Thymus (tissue), 11 donors: ENCODE data around the gene KIAA1958. TPM values are rescaled to one million over a fixed set of nuclear protein-coding genes. Genes with fewer than 3 reads are reported as not detected.
"Not testable (repeated sequence)": the region's sequence is repeated elsewhere in the genome, so short reads cannot be mapped to it uniquely, and the experiment has no call there.

Experiments used
- DNase-seq, 9 donors: peaks; one replicate each; pipeline ENCODE4 v3.0.0-alpha.2; 2013; ENCODE audit warnings: low spot score in 9 of 9, low read depth in 6 of 9, missing footprints in 1 of 9
- H3K27ac ChIP-seq, 2 donors: one replicate each; pipeline ENCODE4 v1.5.1; 2013; ENCODE audit warnings: control low read depth in 1 of 2, low read depth in 1 of 2, low read length in 1 of 2, mild to moderate bottlenecking in 1 of 2, moderate library complexity in 1 of 2
- H3K27me3 ChIP-seq, 2 donors: one replicate each; pipeline ENCODE4 v1.5.1; 2013; ENCODE audit warnings: low read length in 1 of 2; ENCODE audit not compliant: control insufficient read depth in 2 of 2, insufficient read depth in 1 of 2
- H3K36me3 ChIP-seq, 2 donors: one replicate each; pipeline ENCODE4 v1.5.1; 2013; ENCODE audit warnings: low read length in 1 of 2, mild to moderate bottlenecking in 1 of 2, moderate library complexity in 1 of 2; ENCODE audit not compliant: control insufficient read depth in 2 of 2, insufficient read depth in 2 of 2
- H3K4me1 ChIP-seq, 2 donors: one replicate each; pipeline ENCODE4 v1.5.1; 2013; ENCODE audit warnings: low read length in 2 of 2; ENCODE audit not compliant: control insufficient read depth in 2 of 2, insufficient read depth in 2 of 2
- H3K4me3 ChIP-seq, 2 donors: one replicate each; pipeline ENCODE4 v1.5.1; 2013; ENCODE audit warnings: low read length in 2 of 2, control low read depth in 1 of 2, mild to moderate bottlenecking in 1 of 2
- H3K9me3 ChIP-seq, 2 donors: one replicate each; pipeline ENCODE4 v1.5.1; 2013; ENCODE audit warnings: low read length in 1 of 2, mild to moderate bottlenecking in 1 of 2; ENCODE audit not compliant: control insufficient read depth in 2 of 2, insufficient read depth in 1 of 2
- WGBS: extraction: QIAGEN DNeasy Blood & Tissue Kit; methylation state at CpG from one replicate; pipeline ENCODE4 v1.1.7; 2013; 5-methylcytosine and 5-hydroxymethylcytosine counted together
- polyA plus RNA-seq: library from polyadenylated mRNA; stranded (reverse); fragments of 200-250 nt; gene quantifications from one replicate; pipeline ENCODE4 v1.2.3, GENCODE V29; 2013
- total RNA-seq: library from RNA; stranded (reverse); fragments of 120-200 nt; gene quantifications from one replicate; pipeline ENCODE4 v1.2.4, GENCODE V29; 2013
- donor health status: healthy.

KIAA1958 gene
- total and polyA plus RNA-seq, 2 donors: 1.8 to 3.6 TPM

DNA sequence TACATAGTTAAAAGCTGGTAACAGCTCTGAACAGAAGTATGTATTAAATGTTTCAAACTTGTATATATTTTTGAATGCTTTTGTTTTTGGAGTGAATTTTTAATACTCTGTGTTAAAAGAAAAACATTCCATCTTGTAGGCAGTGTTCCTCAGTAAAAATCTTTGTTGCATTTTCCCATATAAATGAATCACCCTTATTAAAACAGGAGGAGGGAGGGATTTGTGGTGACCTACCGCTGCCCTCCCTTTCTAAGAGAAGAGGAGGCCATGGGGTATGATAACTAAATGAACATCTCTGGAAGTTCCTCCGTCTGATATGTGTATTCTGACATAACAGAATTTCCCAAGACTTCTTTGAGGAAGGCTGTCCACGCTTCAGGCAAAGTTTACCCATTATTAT is 177.9 kb downstream of the KIAA1958 start:
- Histone ChIP-seq H3K27me3 (no peaks in the 10 kb centered on the region), H3K9me3 (no peaks in the 10 kb centered on the region), H3K36me3 (peaks cover 0 to 5% of the 10 kb centered on the region in 2 donors), H3K27ac (no peak overlapping the region), H3K4me1 (no peaks in the 10 kb centered on the region), H3K4me3 (no peak overlapping the region)
- no peak for DNase-seq
- 97% methylated on average over 3 of the region's 3 CpGs for WGBS

DNA sequence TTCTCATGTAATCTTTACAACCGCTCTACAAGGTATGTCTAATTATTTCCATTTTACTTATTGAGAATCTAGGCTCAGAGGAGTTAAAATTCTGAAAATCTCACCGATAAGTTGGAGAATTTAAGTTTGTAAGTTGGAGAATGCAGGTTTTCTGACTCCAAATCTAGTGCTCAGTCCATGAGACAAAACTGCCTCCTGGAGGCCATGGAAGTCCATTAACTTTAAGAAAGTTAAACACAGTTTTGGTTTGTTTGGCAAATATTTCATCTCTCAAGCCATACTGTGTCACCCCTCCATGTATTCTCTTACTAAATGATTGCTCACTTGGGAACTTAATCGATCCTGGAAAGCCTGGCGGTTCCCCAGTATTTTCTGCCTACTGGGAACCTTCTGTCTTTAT is 178.7 kb downstream of the KIAA1958 start:
- no peak overlapping the region for H3K27ac ChIP-seq
- no peaks in the 10 kb centered on the region for H3K36me3 ChIP-seq
- H3K27me3 ChIP-seq: no peaks in the 10 kb centered on the region
- no peaks in the 10 kb centered on the region for H3K4me1 ChIP-seq
- no peak for DNase-seq
- no peaks in the 10 kb centered on the region for H3K9me3 ChIP-seq
- H3K4me3 ChIP-seq: no peak overlapping the region
- 96% methylated on average over 4 of the region's 4 CpGs for WGBS

- Histone ChIP-seq H3K27me3 (no peaks in the 10 kb centered on the region), H3K4me1 (no peaks in the 10 kb centered on the region)
- 97% methylated on average over 2 of the region's 2 CpGs for WGBS
Measured at GRCh38 chr9:112669326-112669725, 182.7 kb downstream of the KIAA1958 start.

GRCh38 chr9:112670991-112671625 is 184.5 kb downstream of the KIAA1958 start:
- DNase-seq: no peak
- Histone ChIP-seq H3K9me3 (no peaks in the 10 kb centered on the region), H3K36me3 (no peaks in the 10 kb centered on the region), H3K4me1 (no peaks in the 10 kb centered on the region), H3K4me3 (no peak overlapping the region), H3K27me3 (no peaks in the 10 kb centered on the region), H3K27ac (no peak overlapping the region)
- WGBS: 95% methylated on average over 7 of the region's 7 CpGs

More at GRCh38 chr9:112669326-112669725, 182.7 kb downstream of the KIAA1958 start:
- H3K36me3 ChIP-seq: no peaks in the 10 kb centered on the region
- no peak for DNase-seq
- H3K4me3 ChIP-seq: no peak overlapping the region
- no peak overlapping the region for H3K27ac ChIP-seq
- H3K9me3 ChIP-seq: no peaks in the 10 kb centered on the region

DNA sequence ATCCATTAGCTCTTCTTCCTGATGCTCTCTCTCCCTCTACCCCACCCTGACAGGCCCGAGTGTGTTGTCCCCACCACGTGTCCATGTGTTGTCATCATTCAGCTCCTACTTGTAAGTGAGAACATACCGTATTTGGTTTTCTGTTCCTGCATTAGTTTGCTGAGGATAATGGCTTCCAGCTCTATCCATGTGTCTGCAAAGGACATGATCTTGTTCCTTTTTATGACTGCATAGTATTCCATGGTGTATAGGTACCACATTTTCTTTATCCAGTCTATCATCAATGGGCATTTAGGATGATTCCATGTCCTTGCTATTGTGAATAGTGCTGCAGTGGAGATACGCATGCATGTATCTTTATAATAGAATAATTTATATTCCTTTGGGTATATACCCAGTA is 186.6 kb downstream of the KIAA1958 start:
- H3K4me1 ChIP-seq, H3K4me3 ChIP-seq, H3K27me3 ChIP-seq, DNase-seq, H3K27ac ChIP-seq, H3K9me3 ChIP-seq, H3K36me3 ChIP-seq: not testable (repeated sequence)
- WGBS: 92% methylated on average over 4 of the region's 4 CpGs

DNA sequence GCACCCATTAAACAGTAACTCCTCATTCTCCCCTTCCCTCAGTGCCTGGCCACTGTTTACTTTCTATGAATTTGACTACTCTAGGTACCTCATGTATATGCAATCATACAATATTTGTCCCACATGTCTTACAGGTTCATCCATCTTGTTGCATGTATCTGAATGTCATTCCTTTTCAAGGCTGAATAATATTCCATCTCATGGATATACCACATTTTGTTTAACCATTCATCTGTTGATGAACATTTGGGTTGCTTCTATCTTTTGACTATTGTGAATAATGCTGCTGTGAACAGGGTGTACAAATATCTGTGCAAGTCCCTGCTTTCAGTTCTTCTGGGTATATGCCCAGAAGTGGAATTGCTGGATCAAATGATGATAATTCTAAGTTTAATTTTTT is 190.4 kb downstream of the KIAA1958 start:
- DNase-seq: no peak
- Histone ChIP-seq H3K36me3 (no peaks in the 10 kb centered on the region), H3K27ac (no peak overlapping the region), H3K4me3 (no peak overlapping the region), H3K9me3 (peaks cover 4 to 15% of the 10 kb centered on the region in 2 donors), H3K4me1 (peaks cover 2 to 10% of the 10 kb centered on the region in 2 donors), H3K27me3 (no peaks in the 10 kb centered on the region)

GRCh38 chr9:112680731-112681402 is 194.2 kb downstream of the KIAA1958 start:
- Histone ChIP-seq H3K4me3 (no peak overlapping the region), H3K27me3 (no peaks in the 10 kb centered on the region), H3K36me3 (no peaks in the 10 kb centered on the region), H3K9me3 (peaks cover 4 to 24% of the 10 kb centered on the region in 2 donors), H3K4me1 (peaks cover 4 to 17% of the 10 kb centered on the region in 2 donors), H3K27ac (peak overlapping the region in 1 of 2 donors; percentile 85)
- DNase-seq: no peak
- over 99% methylated on average over 6 of the region's 6 CpGs for WGBS

DNA sequence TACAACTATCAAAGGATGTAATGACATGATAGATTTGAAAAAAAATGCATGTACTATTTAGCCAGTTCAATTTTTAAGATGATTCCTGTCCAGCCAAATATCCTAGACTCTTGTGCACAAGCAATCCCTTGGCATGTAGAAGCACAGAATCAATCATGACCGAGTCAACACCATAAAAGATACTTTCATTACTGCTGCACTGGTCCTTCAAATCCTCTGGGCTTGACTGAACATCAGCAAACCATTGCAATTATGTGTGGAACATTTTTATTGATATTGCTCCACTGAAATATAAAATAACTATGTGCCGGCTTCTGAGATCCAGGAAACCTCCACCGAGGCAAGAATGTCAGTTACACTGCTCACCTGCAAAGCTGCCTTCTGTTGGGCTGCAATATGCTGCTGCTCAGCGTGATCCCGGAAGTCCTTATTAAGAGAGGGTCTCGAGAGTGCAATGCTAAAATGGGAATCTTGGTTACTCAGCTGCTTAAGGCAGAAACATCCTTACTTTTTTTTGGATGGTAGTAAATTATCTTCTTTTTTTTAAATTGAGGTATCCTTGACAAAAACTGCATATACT is 202.6 kb downstream of the KIAA1958 start:
- no peaks in the 10 kb centered on the region for H3K9me3 ChIP-seq
- peaks cover 14 to 40% of the 10 kb centered on the region in 2 donors for H3K36me3 ChIP-seq
- no peaks in the 10 kb centered on the region for H3K4me1 ChIP-seq
- no peak overlapping the region for H3K4me3 ChIP-seq
- 96% methylated on average over 6 of the region's 6 CpGs for WGBS
- no peaks in the 10 kb centered on the region for H3K27me3 ChIP-seq
- DNase-seq: no peak
- no peak overlapping the region for H3K27ac ChIP-seq

- Histone ChIP-seq H3K4me1 (no peaks in the 10 kb centered on the region), H3K4me3 (no peak overlapping the region), H3K9me3 (no peaks in the 10 kb centered on the region), H3K27me3 (no peaks in the 10 kb centered on the region), H3K36me3 (peaks cover 9 to 43% of the 10 kb centered on the region in 2 donors), H3K27ac (no peak overlapping the region)
- no peak for DNase-seq
- WGBS: 95% methylated on average over 4 of the region's 4 CpGs
Measured at GRCh38 chr9:112694706-112695555, 208.3 kb downstream of the KIAA1958 start.
